ENCODE data around the gene ANKRD1.

Gene ANKRD1

DNA sequence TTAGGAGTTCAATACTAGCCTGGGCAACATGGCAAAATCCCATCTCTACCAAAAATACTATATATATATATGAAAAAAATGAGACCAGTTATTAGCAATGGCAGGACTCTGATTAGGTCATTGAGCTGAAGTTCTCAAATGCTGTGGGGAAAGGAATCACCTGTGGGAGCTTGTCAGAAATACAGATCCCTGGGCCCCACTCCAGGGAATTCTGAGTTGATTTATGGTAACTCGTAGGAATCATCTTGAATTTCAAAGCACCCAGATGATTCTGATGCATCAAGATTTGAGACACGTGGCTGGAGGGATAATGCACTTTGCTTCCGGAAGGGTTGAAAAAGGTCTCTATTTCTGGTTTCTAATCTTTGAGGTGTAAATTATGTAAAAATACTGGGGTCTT lies 1.0 kb upstream of the ANKRD1 start:
- no peak overlapping the region for H3K27ac Mint-ChIP-seq
- H3K4me1 Mint-ChIP-seq = peaks cover 10% of the 10 kb centered on the region
- H3K4me3 Mint-ChIP-seq = no peak overlapping the region
- H3K27me3 Mint-ChIP-seq = no peaks in the 10 kb centered on the region
- no peaks in the 10 kb centered on the region for H3K36me3 Mint-ChIP-seq
- H3K9me3 Mint-ChIP-seq = no peaks in the 10 kb centered on the region
- no peak for ATAC-seq

DNA sequence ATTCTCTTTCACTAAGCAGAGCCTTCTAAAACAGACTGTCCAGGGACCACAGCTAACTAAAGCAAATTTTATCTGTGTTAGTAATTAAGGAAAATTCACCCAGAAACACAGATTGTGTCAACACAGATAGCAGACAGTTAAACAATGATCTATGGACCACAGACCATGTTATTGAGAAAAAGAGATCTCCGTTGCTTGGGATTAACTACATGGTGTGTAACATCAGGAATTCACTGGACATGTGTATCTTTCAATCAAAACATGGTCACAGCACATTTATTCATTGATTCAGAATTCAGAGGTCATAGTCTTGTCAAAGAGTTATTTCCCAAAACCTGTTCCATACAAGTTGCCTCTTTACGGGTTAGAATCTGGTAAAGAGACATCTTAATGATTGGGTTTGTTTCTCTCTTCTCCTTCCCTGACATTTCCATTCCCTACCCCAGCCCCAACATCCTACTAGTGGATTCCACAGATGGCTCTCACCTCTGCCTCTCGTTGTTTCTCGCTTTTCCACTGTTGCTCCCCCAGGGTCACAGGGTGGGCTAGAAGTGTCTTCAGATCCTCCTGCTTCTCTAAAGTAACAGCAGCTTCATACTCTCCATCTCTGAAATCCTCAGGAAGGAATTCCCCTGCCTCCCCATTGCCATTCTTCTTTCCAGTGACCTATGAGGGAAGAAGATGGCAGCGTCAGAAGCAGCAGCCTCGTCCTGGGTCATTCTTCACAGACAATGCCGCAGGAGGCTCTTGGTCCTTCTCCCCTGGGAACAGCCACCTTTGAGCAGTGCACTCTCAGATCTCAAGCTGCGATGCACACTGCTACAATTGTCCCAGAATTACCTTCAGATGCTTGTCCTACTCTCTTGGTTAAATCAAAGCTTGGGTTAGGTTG lies 958 bp downstream of the ANKRD1 start:
- H3K36me3 Mint-ChIP-seq = no peaks in the 10 kb centered on the region
- H3K27ac Mint-ChIP-seq = no peak overlapping the region
- H3K9me3 Mint-ChIP-seq = no peaks in the 10 kb centered on the region
- H3K27me3 Mint-ChIP-seq = peaks cover 8% of the 10 kb centered on the region
- no peak overlapping the region for H3K4me3 Mint-ChIP-seq
- H3K4me1 Mint-ChIP-seq = peaks cover 14% of the 10 kb centered on the region
- no peak for ATAC-seq

DNA sequence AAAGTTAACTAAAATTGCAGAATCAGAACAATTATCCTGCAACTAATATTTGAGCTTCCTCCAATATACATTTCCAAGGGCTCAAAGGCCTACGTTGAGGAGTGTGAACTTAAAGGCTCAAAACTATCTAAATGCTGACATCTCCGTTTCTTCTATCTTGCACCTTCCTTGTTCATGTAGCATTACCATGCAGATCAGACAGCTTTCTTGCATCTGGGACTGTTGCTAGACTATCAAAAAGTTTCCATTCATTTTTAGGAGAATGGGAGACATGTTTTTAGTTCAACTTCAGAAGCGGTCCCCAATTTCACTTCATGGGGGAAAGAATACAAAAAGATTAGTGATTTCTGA lies 2.9 kb downstream of the ANKRD1 start:
- H3K4me3 Mint-ChIP-seq = no peak overlapping the region
- ATAC-seq = no peak
- H3K9me3 Mint-ChIP-seq = no peaks in the 10 kb centered on the region
- peaks cover 24% of the 10 kb centered on the region for H3K4me1 Mint-ChIP-seq
- peaks cover 8% of the 10 kb centered on the region for H3K27me3 Mint-ChIP-seq
- H3K27ac Mint-ChIP-seq = no peak overlapping the region
- H3K36me3 Mint-ChIP-seq = no peaks in the 10 kb centered on the region

DNA sequence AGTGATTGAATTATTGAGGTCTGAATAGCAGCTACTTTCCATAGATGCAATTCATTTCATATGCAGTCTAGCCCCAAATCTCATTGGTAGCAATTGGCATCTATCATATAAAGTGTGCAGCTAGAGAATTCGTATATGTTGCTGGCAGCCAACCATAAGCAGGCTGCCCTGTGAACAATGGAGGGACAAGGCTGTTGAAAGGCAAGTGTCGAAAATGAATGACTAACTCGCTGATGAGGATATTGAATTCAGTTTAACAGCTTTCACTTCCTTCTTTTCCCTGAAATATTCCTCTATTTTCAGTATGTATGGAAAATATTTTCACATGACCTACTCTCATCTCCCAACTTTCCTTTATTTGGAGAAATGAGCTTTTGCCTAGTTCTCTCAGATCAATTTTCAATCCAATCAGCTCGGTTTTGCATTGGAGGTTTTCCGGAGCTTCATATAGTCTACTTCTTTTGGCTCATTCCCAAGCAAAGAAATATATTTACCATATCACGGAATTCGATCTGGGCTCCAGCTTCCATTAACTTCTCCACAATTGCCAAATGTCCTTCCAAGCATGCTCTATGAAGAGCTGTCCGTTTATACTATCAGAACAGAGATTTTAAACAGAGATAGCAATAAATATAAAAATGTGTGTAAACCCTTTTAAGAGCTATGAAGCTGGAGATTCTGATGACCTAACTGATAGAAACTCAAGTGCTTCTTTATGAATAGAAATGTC lies 3.5 kb downstream of the ANKRD1 start:
- Mint-ChIP-seq H3K9me3 (no peaks in the 10 kb centered on the region), H3K36me3 (no peaks in the 10 kb centered on the region), H3K4me1 (peaks cover 26% of the 10 kb centered on the region), H3K4me3 (no peak overlapping the region), H3K27ac (peak overlapping the region; percentile 11), H3K27me3 (peaks cover 8% of the 10 kb centered on the region)
- ATAC-seq = no peak

DNA sequence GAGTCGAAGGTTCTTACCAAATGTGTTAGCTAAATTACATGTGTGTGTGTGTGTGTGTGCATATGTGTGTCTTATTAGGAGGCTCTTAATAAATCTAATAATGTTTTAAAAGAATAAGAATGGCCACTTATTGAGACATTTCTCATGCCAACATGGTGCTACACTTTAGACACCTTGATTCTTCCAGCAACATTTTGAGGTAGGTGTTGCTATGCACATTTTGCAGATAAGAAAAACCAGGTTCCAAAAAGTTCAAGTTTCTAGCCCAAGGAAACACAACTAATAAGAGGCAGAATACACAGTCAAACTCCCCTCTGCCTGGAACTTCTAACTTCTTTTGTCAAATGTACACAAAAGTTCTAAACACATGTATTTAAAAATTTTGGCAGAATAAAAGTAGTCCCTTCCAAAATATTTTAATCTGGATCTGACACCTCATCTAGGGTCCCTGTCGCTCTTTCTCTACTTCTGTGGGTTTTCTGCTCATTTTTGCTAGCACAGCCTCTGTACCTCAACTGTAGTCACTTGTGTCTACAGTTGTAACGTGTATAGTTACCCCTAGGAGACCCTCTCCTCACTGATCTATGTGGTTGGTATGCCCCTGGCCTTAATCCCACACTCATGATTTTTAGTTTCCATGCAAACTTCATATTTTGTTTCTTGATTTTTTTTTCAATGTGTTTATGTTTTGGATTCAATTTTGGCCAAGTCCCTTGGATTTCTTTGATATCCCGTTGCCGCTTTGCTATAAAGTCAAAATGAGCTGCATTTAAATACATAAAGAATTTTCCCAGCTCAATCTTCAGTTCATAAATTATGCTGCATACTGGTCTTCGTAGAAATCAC lies 4.3 kb downstream of the ANKRD1 start:
- peaks cover 34% of the 10 kb centered on the region for H3K4me1 Mint-ChIP-seq
- no peaks in the 10 kb centered on the region for H3K9me3 Mint-ChIP-seq
- H3K36me3 Mint-ChIP-seq = no peaks in the 10 kb centered on the region
- ATAC-seq = no peak
- peaks cover 8% of the 10 kb centered on the region for H3K27me3 Mint-ChIP-seq
- H3K4me3 Mint-ChIP-seq = no peak overlapping the region
- peak overlapping the region; percentile 11 for H3K27ac Mint-ChIP-seq

DNA sequence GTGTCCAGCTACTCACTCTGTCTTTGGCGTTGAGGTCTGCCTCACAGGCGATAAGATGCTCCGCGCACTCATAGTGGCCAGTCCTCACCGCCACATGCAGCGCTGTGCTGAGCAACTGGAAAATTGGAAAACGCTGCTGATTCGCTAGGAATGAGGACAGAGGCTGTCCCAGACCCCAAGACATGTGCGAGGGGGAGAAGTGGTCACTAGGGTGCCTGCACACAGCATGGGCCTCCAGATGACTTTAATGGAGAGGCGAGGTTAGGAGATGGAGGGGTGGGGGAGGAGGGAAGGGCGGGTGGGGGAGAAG lies 5.2 kb downstream of the ANKRD1 start:
- Mint-ChIP-seq H3K36me3 (no peaks in the 10 kb centered on the region), H3K4me1 (peaks cover 36% of the 10 kb centered on the region), H3K9me3 (no peaks in the 10 kb centered on the region), H3K27ac (peak overlapping the region; percentile 16), H3K4me3 (no peak overlapping the region), H3K27me3 (peaks cover 8% of the 10 kb centered on the region)
- no peak for ATAC-seq

DNA sequence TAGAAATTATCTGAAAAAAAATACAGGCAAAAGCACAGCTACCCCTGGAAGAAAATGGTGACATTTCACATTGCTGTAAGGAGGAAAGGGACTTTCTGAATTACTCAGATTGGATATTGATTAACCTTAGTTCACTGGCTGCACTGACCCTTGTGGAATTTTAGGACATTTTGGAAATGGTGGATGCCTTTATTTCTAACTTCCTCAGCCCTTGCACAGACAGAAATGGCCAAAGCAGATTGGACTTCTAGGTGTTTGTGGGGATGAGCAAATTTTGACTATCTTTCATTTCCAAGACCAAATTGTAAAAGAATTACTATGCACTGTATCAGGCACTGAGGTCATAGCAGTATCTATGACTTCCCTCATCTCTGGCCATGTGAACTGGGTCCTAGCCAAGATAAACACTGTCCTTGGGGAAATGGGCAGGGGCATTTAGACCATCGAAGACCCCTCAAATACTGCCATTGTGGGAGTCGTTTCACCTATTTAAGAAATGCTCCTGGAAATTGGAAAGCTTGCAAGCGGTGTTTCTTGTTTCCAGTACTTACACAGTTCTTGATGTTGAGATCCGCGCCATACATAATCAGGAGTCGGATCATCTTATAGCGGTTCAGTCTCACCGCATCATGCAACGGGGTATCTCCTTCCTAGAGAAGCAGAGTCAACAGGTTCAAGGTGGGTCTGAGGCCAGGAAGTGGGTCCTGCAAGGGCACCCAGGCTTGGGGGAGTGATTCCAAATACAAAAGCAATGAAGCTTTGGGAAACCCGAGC lies 5.7 kb downstream of the ANKRD1 start:
- Mint-ChIP-seq H3K9me3 (no peaks in the 10 kb centered on the region), H3K27ac (peak overlapping the region; percentile 16), H3K4me3 (no peak overlapping the region), H3K4me1 (peaks cover 36% of the 10 kb centered on the region), H3K36me3 (no peaks in the 10 kb centered on the region), H3K27me3 (peaks cover 8% of the 10 kb centered on the region)
- ATAC-seq = no peak

DNA sequence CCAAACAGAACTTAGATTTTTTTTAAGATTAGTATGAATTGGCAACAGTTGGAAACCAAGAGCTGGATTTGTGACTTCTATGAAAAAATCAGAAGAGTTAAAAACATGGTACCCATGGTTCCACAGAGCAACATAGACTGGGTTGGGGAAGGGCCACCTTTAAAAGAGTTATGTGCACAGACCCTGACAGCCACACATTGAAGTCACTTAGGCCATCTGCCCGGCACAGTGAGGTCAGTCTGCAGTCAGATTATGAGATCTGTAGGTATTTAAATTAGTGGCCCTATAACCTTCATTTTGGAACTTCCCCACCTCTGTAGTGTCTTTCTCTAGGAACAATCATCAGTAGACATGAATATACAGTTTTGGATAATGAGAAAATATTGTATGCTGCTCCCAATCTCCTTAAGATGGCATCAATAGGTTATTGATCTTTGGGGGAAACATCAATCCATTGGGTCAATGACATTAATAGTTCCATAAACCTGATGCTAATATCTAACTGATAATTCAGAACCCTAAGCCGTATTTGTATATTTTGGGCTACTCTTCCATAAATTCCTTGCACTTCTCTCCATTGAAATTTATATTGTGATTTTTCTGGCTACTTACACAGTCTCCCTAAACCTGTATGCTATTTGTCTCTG lies 7.0 kb downstream of the ANKRD1 start:
- no peak for ATAC-seq
- Mint-ChIP-seq H3K9me3 (no peaks in the 10 kb centered on the region), H3K4me1 (peaks cover 36% of the 10 kb centered on the region), H3K4me3 (no peak overlapping the region), H3K27ac (peak overlapping the region; percentile 12), H3K27me3 (peaks cover 8% of the 10 kb centered on the region), H3K36me3 (peaks cover 6% of the 10 kb centered on the region)

DNA sequence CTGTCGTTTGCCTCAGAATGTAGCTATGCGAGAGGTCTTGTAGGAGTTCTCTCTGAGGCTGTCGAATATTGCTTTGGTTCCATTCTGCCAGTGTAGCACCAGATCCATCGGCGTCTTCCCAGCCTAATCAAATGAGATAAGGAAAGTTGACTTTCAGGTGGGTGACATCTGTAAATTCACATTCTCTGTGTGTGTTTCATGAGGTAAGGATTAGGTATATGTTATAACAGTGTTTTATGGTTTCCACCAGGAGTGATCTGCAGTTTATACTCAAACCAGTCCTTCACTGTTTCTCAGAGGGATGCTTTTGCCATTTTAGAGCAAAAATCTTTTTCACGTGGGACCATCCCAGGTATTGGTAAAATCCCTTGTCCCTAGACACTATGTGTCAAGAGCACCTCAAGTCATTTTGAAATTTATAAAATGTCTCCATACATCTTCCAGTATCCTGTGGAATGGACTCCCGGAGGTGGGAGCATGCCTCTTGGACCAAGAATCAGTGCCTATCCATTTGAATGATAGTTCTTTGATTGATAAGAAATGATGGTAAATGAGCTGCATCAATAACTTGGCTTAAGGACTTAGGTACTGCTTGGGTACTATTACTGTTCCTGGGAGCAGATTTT lies 7.9 kb downstream of the ANKRD1 start:
- peaks cover 15% of the 10 kb centered on the region for H3K36me3 Mint-ChIP-seq
- H3K4me1 Mint-ChIP-seq = peaks cover 32% of the 10 kb centered on the region
- no peaks in the 10 kb centered on the region for H3K9me3 Mint-ChIP-seq
- no peak overlapping the region for H3K4me3 Mint-ChIP-seq
- ATAC-seq = no peak
- peak overlapping the region; percentile 60 for H3K27ac Mint-ChIP-seq
- H3K27me3 Mint-ChIP-seq = peaks cover 8% of the 10 kb centered on the region

DNA sequence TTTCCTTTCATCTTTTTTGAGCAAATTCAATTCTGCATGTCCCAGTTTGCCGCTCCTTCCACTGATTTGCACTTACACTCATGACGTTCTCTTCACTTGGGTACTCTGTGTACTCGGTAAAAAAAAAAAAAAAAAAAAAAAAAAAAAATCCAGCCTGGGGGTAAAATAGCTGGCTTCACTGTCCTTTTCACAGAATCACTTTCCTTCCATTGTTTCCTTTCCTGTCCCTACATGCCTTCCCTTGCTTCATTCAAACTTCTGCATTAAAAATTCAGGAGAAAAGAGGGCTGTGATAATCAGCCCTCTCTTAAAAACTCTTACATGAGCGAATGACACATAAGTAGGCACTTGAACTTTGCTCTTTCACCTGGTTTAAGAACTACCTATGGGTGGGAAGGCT lies 8.7 kb downstream of the ANKRD1 start:
- Mint-ChIP-seq H3K9me3 (no peaks in the 10 kb centered on the region), H3K27me3 (peaks cover 8% of the 10 kb centered on the region), H3K36me3 (peaks cover 23% of the 10 kb centered on the region), H3K27ac (peak overlapping the region; percentile 60), H3K4me1 (peaks cover 25% of the 10 kb centered on the region), H3K4me3 (no peak overlapping the region)
- ATAC-seq = no peak

DNA sequence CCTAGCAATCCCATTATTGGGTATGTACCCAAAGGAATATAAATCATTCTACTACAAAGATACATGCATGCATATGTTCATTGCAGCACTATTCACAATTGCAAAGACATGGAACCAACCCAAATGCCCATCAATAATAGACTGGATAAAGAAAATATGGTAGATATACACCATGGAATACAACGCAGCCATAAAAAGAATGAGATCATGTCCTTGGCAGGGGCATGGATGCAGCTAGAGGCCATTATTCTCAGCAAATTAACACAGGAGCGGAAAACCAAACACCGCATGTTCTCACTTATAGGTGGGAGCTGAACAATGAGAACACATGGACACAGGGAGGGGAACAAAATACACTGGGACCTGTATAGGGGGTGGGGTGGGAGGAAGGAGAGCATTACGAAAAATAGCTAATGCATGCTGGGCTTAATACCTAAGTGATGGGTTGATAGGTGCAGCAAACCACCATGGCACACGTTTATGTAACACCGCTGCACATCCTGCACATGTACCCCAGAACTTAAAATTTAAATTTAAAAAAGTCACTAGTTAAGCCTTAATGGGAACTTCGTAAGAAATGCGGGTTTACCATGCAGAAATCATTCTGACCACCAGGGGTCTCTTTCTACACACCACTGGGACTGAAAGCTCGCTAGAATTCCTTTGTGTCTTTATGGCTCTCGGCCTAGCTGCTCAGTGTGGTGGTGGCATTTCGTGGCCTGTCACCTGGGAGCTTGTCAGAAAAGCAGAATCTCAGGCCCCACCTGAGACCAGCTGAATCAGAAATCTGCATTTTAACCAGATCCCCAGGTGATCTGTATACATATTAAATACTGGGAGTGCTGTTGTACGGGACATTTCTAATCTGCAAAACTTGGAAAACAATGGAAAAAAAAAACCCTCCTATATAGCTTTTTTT lies 9.5 kb downstream of the ANKRD1 start:
- peak; percentile 90 for ATAC-seq
- Mint-ChIP-seq H3K4me1 (peaks cover 27% of the 10 kb centered on the region), H3K27me3 (peaks cover 8% of the 10 kb centered on the region), H3K4me3 (no peak overlapping the region), H3K9me3 (no peaks in the 10 kb centered on the region), H3K36me3 (peaks cover 27% of the 10 kb centered on the region), H3K27ac (peak overlapping the region; percentile 60)

DNA sequence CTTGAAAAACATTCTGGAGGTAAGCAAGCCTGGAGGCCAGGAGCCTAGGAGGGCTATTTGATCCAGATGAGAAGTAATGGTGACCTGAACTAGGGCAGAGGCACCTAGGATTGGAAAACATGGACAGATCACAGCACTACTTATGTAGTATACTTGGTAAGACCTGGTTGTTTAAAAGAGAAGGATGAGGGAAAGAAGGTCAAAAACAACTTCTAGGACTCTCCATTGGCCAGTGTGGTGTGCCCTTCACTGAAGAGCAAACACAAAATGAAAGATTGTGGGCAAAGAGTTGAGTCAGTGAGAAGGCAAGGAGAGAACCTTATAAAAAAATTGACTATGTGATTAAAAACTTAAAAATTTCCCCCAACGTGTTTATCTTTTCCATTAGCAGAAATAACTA lies 14.3 kb downstream of the ANKRD1 start:
- no peak for ATAC-seq
- H3K9me3 Mint-ChIP-seq = peaks cover 2% of the 10 kb centered on the region
- no peak overlapping the region for H3K27ac Mint-ChIP-seq
- no peak overlapping the region for H3K4me3 Mint-ChIP-seq
- no peaks in the 10 kb centered on the region for H3K27me3 Mint-ChIP-seq
- H3K4me1 Mint-ChIP-seq = peaks cover 16% of the 10 kb centered on the region
- peaks cover 48% of the 10 kb centered on the region for H3K36me3 Mint-ChIP-seq

DNA sequence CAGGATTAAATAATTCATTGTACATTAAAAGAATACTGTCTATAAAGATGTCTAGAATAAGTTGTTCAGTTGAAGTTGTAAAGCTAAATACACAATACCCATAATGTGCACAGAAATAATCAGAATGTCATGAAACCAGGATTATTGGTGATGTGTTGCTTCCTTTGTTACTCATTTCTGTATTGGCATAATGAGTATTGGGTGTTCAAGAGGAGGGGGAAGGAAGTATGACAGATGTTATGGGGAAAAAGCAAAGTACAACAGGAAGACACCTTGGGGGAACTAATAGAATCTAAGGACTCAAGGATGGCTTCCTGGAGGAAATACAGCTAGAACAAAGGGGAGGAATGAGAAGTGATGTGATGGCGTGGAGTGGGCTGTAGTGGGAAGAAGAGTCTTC lies 15.0 kb downstream of the ANKRD1 start:
- no peak for ATAC-seq
- Mint-ChIP-seq H3K4me3 (no peak overlapping the region), H3K27ac (peak overlapping the region; percentile 1), H3K4me1 (peaks cover 14% of the 10 kb centered on the region), H3K9me3 (peaks cover 2% of the 10 kb centered on the region), H3K27me3 (no peaks in the 10 kb centered on the region), H3K36me3 (peaks cover 55% of the 10 kb centered on the region)
